Lower leg skin (tissue), 4 donors: Measurements from ENCODE around the gene SLC44A2. TPM values are rescaled to one million over a fixed set of nuclear protein-coding genes. Genes with fewer than 3 reads are reported as not detected.

Experiments
- DNase-seq, 2 donors: peaks; one replicate each; pipeline ENCODE4 v3.0.0-alpha.2; 2019; ENCODE audit warnings: low spot score in 2 of 2
- H3K4me3 ChIP-seq: fragments of 200-600 bp; sonication (generic); 2 replicates; pipeline ENCODE4 v1.5.1; 2017; ENCODE audit warnings: mild to moderate bottlenecking, low read depth; ENCODE audit not compliant: poor library complexity, severe bottlenecking
- CTCF ChIP-seq, 3 donors: fragments of 450-650 bp; IDR thresholded peaks; one replicate each; pipeline ENCODE4 v1.5.1; 2016; ENCODE audit warnings: antibody characterized with exemption in 3 of 3, mild to moderate bottlenecking in 3 of 3, moderate library complexity in 2 of 3
- POLR2A ChIP-seq, 2 donors: fragments of 450-650 bp; IDR thresholded peaks; one replicate each; pipeline ENCODE4 v1.6.1; 2016 to 2017; ENCODE audit warnings: antibody characterized with exemption in 2 of 2, mild to moderate bottlenecking in 1 of 2, moderate library complexity in 1 of 2
- WGBS, 2 donors: methylation state at CpG; one replicate each; pipeline ENCODE4 v1.1.5; 2018; 5-methylcytosine and 5-hydroxymethylcytosine counted together
- intact Hi-C: fragments of 100-400 bp; cut with DNase I; formaldehyde crosslinking; loops from one replicate; pipeline ENCODE4 v1.15.0; 2023; ENCODE audit warnings: low total_unique reads
- total RNA-seq, 4 donors: library from RNA; depleted of rRNA; stranded (reverse); fragments of >200 nt; gene quantifications; one replicate each; pipeline ENCODE4 v1.1.0, GENCODE V29; 2016

Gene SLC44A2
- total RNA-seq, 4 donors from 2014 or later = 100 to 180 (median 129) TPM

- H3K4me3 ChIP-seq = no peak overlapping the region
- TF ChIP-seq POLR2A (IDR thresholded peaks at IDR 0.05) = no peak
- TF ChIP-seq CTCF (IDR thresholded peaks at IDR 0.05) = no peak
- intact Hi-C loops = no loop called here
- 61% methylated on average over 6 of the region's 6 CpGs for WGBS, 2 donors
- no peak for DNase-seq
These were observed 39.0 kb upstream of the SLC44A2 start for GRCh38 chr19:10586396-10586795.

GRCh38 chr19:10587022-10587838, 38.1 kb upstream of the SLC44A2 start, which contains the start of gene AP1M2:
Gene AP1M2, minus strand, starts transcription at chr19:10587312. Its CDS starts 81 bp downstream, at chr19:10587231.
- 19 to 26% methylated on average over 23 to 27 of the region's 35 CpGs for WGBS, 2 donors
- no peak for DNase-seq
- intact Hi-C loops = no loop called here
- peak within 1 kb of the TSS; percentile 28 for H3K4me3 ChIP-seq
- no peak for TF ChIP-seq CTCF (IDR thresholded peaks at IDR 0.05)
- TF ChIP-seq POLR2A (IDR thresholded peaks at IDR 0.05) = no peak

GRCh38 chr19:10587839-10588150, 37.6 kb upstream of the SLC44A2 start:
- intact Hi-C loops = no loop called here
- DNase-seq = no peak
- WGBS, 2 donors = 93 to 96% methylated on average over 2 of the region's 2 CpGs
- no peak overlapping the region for H3K4me3 ChIP-seq
- TF ChIP-seq POLR2A (IDR thresholded peaks at IDR 0.05) (no peak), CTCF (IDR thresholded peaks at IDR 0.05) (no peak)

GRCh38 chr19:10593148-10593547, 32.2 kb upstream of the SLC44A2 start:
- no peak overlapping the region for H3K4me3 ChIP-seq
- intact Hi-C loops = no loop called here
- no peak for TF ChIP-seq CTCF (IDR thresholded peaks at IDR 0.05)
- no peak for TF ChIP-seq POLR2A (IDR thresholded peaks at IDR 0.05)
- DNase-seq = no peak
- 88 to 89% methylated on average over 7 of the region's 7 CpGs for WGBS, 2 donors

GRCh38 chr19:10593820-10594637, 31.3 kb upstream of the SLC44A2 start:
- peak; percentile 56 to 93 for DNase-seq
- WGBS, 2 donors = 49 to 55% methylated on average over 9 of the region's 9 CpGs
- H3K4me3 ChIP-seq = no peak overlapping the region
- TF ChIP-seq POLR2A (IDR thresholded peaks at IDR 0.05) = no peak
- intact Hi-C loops = no loop called here

GRCh38 chr19:10600149-10600548, 25.2 kb upstream of the SLC44A2 start:
- WGBS, 2 donors = 94 to 95% methylated on average over 5 of the region's 5 CpGs

More at GRCh38 chr19:10600149-10600548, 25.2 kb upstream of the SLC44A2 start:
- no peak for DNase-seq
- intact Hi-C loops = no loop called here
- H3K4me3 ChIP-seq = no peak overlapping the region
- TF ChIP-seq CTCF (IDR thresholded peaks at IDR 0.05) = no peak
- TF ChIP-seq POLR2A (IDR thresholded peaks at IDR 0.05) = no peak
